AG09319 (cell line): ENCODE data around the gene ADM5.

ENCODE experiments used
- DNase-seq: peaks from one replicate; pipeline ENCODE4 v3.0.0-alpha.2; 2010; ENCODE audit warnings: low read depth; ENCODE audit errors: extremely low read depth
- CTCF ChIP-seq: IDR thresholded peaks from 2 replicates; pipeline ENCODE4 v1.5.1; 2011; ENCODE audit warnings: low read depth, mild to moderate bottlenecking, inconsistent platforms, low read length, moderate library complexity

ADM5 gene

GRCh38 chr19:49683814-49684250 is 5.6 kb upstream of the ADM5 start:
- DNase-seq = no peak
- TF ChIP-seq CTCF = no peak

- DNase-seq = no peak
- peak; percentile 47 for TF ChIP-seq CTCF
Observed at GRCh38 chr19:49684251-49684982, 5.0 kb upstream of the ADM5 start.

- no peak for TF ChIP-seq CTCF
Observed at GRCh38 chr19:49684983-49685553, 4.3 kb upstream of the ADM5 start.

GRCh38 chr19:49685845-49686332 is 3.5 kb upstream of the ADM5 start:
- no peak for TF ChIP-seq CTCF

More at GRCh38 chr19:49684983-49685553, 4.3 kb upstream of the ADM5 start:
- DNase-seq = no peak

GRCh38 chr19:49686503-49687088 is 2.8 kb upstream of the ADM5 start:
- no peak for DNase-seq
- TF ChIP-seq CTCF = no peak

More at GRCh38 chr19:49685845-49686332, 3.5 kb upstream of the ADM5 start:
- no peak for DNase-seq

GRCh38 chr19:49687150-49687549 is 2.2 kb upstream of the ADM5 start:
- no peak for TF ChIP-seq CTCF
- no peak for DNase-seq
